ENCODE results near the gene OR52W1. TPM values are rescaled to one million over a fixed set of nuclear protein-coding genes. Genes with fewer than 3 reads are reported as not detected.
"Not testable (repeated sequence)": the region's sequence is repeated elsewhere in the genome, so short reads cannot be mapped to it uniquely, and the experiment has no call there.

OR52W1 gene
- polyA plus RNA-seq, 10 donors = 0.11 TPM; not detected in 9

DNA sequence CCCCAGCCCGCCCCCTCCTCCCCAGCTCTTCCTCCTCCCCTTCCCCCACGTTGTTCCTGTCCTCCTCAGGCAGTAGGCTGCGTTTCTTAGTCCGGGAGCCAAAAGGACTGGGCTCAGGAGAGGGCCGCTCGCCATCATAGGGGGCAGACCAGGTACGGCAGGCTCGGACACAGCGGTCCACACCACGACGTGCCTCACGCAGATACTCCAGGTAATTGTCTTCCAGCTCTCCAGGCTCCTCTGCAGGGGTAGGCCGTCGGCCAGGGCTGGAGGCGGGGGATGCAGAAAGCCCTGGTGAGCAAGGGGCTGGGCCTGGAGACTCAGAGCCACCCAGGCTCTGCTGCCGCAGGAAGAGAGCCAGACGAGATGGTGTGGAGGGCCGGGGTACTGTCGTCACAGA lies 18.7 kb downstream of the OR52W1 start:
- no peak for DNase-seq

DNA sequence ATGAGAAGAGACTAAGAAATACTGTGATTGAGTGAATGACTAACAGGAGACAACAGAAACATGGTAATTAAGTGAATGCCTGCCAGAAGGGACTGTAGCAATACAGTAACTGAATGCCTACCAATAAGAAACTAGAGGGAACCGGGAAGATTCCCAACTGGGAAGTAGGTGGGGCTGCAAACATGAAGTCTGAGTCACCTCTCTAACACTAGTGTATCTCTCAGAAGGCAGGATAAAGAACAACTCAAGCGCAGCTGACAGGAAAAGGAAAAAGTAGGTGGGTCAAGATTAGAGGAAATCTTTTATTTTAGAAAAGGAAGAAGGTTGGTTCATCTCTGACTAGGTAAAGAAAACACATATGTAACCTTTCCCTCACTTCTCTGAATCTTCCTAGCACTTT lies 20.3 kb downstream of the OR52W1 start:
- peak in 1 of 3 donors; percentile 54 for DNase-seq

DNA sequence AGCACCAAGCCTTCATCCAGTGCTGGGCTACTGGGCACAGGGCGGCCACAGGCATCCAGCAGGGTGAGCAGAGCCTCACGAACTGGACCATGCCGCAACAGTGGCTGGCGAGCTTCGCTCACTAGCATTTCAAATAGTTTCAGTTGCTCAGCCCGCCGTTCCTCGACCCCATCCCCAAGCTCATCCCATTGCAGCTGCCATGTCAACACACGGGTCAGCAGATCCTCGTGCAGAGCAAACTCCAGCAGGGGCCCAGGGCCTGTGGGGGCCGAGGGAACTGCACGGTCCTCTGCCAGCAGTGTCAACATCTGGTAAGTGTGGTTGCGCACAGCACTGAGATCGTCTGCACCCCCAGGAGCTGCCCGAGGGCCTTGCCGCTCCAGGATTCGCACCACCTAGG lies 24.8 kb downstream of the OR52W1 start:
- no peak for DNase-seq

DNA sequence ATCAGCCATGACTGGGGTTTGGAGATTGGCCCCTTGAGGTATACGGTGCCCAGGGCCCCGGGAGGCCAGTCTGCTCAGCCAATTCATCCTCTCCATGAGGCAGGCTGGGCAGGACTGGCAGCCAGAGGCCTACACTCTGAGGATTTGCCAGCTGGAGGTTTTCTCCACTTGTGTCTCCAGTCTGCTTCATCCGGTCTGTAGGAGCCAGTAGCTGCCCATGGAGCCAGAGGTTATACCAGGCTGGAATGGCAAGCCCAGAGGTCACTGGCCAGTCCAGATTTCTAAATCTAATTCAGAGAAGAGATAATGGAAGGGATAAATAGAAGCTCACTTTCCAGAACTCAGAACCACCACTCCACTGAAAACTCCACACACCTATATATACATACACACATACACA lies 25.4 kb downstream of the OR52W1 start:
- DNase-seq = no peak

GRCh38 chr11:6225024-6225423 lies 26.0 kb downstream of the OR52W1 start:
- DNase-seq = no peak

DNA sequence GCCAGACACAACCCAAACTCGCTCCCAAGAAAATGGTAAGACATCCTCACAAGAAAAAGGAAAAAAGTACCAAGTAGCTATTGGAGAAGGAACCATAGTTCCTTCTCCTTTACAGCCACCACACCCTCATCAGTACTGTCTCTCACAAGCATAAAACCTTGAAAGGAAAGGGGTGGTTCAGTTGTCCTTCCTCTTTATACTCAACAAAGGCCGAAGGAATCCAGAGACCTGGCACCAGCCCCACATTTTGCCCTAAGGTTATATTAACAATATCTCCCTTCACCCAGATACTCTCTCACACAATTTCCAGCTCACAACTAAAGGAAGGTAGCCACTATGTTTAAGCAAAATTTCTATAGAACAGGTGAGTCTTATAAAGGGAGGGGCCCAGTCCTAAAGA lies 26.9 kb downstream of the OR52W1 start:
- no peak for DNase-seq

- no peak for DNase-seq
These were observed 29.5 kb downstream of the OR52W1 start for GRCh38 chr11:6228520-6228919.

- no peak for DNase-seq
These were observed 30.9 kb downstream of the OR52W1 start for GRCh38 chr11:6229911-6230310.

- no peak for DNase-seq
These were observed 33.9 kb downstream of the OR52W1 start for GRCh38 chr11:6232899-6233298.

- DNase-seq = no peak
These were observed 35.0 kb downstream of the OR52W1 start for GRCh38 chr11:6233984-6234386.

DNA sequence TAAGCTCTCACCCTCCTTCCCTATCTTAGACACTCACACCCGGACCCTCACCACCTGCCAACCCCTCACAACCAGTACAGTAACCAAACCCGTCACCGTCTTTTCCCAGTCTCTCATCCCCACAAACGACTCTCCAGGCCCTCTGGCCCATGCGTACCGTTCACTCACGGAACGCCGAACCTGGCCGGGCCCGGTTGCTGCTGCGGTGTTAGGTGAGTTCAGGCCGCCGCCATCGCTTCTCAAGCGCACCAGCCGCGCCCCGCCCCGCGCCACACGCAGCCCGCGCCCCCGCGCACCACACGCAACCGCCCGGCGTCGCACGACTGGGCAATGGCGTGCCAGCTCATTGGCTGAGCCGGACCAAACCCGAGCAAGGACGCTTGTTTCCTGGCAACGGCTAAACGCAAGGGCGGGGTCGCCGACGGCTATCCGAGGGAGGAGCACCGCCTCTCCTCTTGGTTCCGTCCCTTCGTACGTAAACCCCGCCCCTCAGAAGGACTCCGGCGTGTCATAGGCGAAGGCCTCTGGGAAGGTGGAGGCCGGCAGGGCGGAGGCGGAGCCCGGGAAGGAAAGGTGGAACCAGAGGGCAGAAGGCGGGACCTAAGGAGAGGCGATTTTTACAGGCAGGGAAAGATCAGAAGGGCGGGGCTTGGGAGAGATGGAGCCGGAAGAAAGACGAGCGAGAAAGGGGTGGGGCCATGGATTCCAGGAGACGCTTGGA lies 35.5 kb downstream of the OR52W1 start, which contains the start of gene FHIP1B:
FHIP1B (minus strand) TSS at position 250 of the 721 bp plus-strand sequence. CDS start 10,120 bp downstream, outside the sequence.
- DNase-seq = peak; percentile 100

DNA sequence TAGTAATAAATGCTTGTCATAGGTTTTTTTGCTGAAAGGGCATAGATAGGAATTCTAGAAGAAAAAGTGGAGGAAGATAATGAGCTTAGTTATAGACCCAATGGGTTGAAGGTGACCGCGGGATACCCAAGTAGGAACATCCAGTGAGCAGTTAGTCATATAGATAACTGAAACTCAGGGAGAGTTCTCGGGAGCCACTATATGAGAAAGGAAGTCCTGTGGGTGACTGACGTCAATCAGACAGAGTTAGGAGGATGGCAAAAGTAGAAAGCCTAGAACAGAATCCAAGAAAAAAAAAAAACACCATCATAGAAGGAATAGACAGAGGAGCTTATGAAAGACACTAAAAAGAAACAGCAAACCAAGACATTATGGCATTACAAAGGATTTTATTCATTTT lies 38.2 kb downstream of the OR52W1 start:
- no peak for DNase-seq

- no peak for DNase-seq
These were observed 38.8 kb downstream of the OR52W1 start for GRCh38 chr11:6237761-6238302.

GRCh38 chr11:6238902-6239301 lies 39.9 kb downstream of the OR52W1 start, which contains the start of gene CNGA4:
TSS of gene CNGA4 (plus strand) at chr11:6239089. CDS start at chr11:6239207, 118 bp downstream.
- no peak for DNase-seq

- no peak for DNase-seq
These were observed 41.1 kb downstream of the OR52W1 start for GRCh38 chr11:6240139-6240538.

DNA sequence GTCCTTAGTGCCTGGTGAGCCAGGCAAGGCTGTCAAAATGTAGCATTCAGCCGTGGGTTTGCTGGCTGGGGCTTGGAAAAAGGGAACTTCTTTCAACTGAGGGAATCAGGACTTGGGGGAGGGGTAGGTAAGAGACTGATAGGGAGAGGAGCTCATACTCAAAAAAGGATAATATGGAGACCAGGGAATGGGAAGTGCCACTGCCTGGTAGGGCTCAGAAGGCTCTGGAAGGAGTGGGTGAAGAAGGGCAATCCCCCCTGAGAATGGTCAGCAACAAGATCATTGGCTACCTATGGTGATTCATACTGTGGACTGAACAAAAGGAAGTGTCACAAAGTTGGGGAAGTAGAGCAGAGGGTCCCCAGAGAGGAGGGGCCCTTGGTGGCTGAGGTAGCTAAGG lies 41.8 kb downstream of the OR52W1 start:
- DNase-seq = peak in 1 of 3 donors; percentile 6

GRCh38 chr11:6241316-6241715 lies 42.3 kb downstream of the OR52W1 start:
- DNase-seq = no peak

GRCh38 chr11:6245536-6245935 lies 46.5 kb downstream of the OR52W1 start:
- no peak for DNase-seq

DNA sequence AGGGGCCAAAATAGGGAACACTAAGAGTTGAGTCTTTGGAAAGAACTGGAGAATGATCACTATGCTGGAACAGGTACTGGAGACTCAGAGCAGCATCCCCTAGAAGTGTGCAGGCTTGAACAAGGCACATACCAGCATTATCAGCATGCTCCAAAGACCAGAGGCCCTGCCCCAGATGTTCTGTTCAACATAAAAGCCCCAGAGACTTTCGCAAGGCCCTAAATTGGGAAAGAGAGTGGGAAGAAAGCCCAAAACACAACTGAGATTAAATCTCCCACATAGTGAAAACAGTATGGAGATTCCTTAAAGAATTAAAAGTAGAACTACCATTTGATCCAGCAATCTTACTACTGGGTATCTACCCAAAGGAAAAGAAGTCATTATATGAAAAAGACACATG lies 49.2 kb downstream of the OR52W1 start:
- peak in 1 of 3 donors; percentile 24 for DNase-seq

- not testable (repeated sequence) for DNase-seq
These were observed 49.9 kb downstream of the OR52W1 start for GRCh38 chr11:6248897-6249296.

Data from muscle of back (tissue), 11 donors.